Measurements from ENCODE around the gene FADS1. TPM values are rescaled to one million over a fixed set of nuclear protein-coding genes. Genes with fewer than 3 reads are reported as not detected.
A peak's percentile ranks its signal among the peaks of the same experiment; 100 is the strongest.

The FADS1 gene
- polyA plus RNA-seq, 1 donor (not counting 4 experiments of a cell fraction or from before 2014, with no cell fraction given) = 34.0 TPM

DNA sequence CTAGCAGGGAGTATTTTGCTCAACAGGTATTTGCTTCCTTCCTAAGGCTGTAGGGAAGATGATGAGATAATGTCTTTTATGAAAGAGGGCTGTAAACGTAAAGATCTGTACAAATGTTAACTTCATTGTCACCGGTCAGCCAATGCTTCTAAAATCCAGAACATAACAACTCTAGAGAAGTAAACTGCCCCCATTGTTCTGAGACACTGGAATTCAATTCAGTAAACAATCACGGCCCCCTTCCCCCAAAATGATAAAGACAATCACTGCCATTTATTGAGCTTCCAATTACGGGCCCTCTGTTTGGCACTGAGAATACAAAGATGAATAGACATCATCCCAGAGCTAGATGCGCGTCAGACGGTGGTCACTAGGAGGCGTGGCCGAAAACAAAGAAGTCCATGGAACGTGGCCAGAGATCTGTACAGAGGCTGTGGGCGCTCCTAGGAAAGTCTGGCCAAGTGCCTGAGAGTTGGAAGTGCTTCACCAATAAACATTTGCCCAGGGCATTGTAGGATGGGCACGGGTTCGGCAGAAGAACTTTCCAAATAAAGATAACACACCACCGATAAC, 25.0 kb downstream of the FADS1 start:
- Histone ChIP-seq H3K27ac (ENCODE audit: control insufficient read depth, insufficient read depth, low read length) (peak overlapping the region; percentile 100), H3K36me3 (ENCODE audit: control insufficient read depth in 2 of 2, extremely low read depth in 1 of 2, insufficient read depth in 2 of 2, low read length in 2 of 2) (peaks cover 25 to 33% of the 10 kb centered on the region in 2 experiments), H4K20me1 (ENCODE audit: control insufficient read depth, extremely low read depth, insufficient read depth, low read length) (peaks cover 6% of the 10 kb centered on the region), H3K4me3 (ENCODE audit: control insufficient read depth in 2 of 3, extremely low read depth in 1 of 3, insufficient read depth in 2 of 3, low read depth in 1 of 3, low read length in 3 of 3) (peak overlapping the region; percentile 83 to 99 (median 95)), H3K9ac (ENCODE audit: control insufficient read depth, extremely low read depth, insufficient read depth, low read length) (peak overlapping the region; percentile 100), H2AFZ (ENCODE audit: control insufficient read depth, low read length) (peak overlapping the region; percentile 100), H3K79me2 (ENCODE audit: control insufficient read depth, insufficient read depth, low read length) (peaks cover 61% of the 10 kb centered on the region), H3K9me1 (ENCODE audit: control insufficient read depth, extremely low read depth, insufficient read depth, low read length) (no peaks in the 10 kb centered on the region), H3K27me3 (ENCODE audit: control insufficient read depth, extremely low read depth, insufficient read depth, low read length) (no peaks in the 10 kb centered on the region), H3K9me3 (ENCODE audit: control insufficient read depth, low read depth, low read length) (no peaks in the 10 kb centered on the region), H3K4me2 (ENCODE audit: control insufficient read depth, extremely low read depth, insufficient read depth, low read depth, low read length) (peak overlapping the region; percentile 80), H3K4me1 (ENCODE audit: control insufficient read depth, extremely low read depth, insufficient read depth, low read length) (peaks cover 11% of the 10 kb centered on the region)
- dilution Hi-C loops (cut with MboI; ENCODE audit: extremely low pct_ligation_motif_present, low sequenced_read_pairs) = no loop called here
- TF ChIP-seq EZH2 (IDR thresholded peaks at IDR 0.05; ENCODE audit: low read length) = no peak
- no peak for TF ChIP-seq CTCF (optimal IDR thresholded peaks at IDR 0.05 in 1 of 3, IDR thresholded peaks at IDR 0.05 in 1 of 3, conservative IDR thresholded peaks at IDR 0.05 in 1 of 3; ENCODE audit: extremely low read depth in 1 of 3, insufficient read depth in 2 of 3, low read length in 3 of 3)
- FAIRE-seq (peak; percentile 41), DNase-seq (ENCODE audit: low read depth, low spot score) (no peak)

DNA sequence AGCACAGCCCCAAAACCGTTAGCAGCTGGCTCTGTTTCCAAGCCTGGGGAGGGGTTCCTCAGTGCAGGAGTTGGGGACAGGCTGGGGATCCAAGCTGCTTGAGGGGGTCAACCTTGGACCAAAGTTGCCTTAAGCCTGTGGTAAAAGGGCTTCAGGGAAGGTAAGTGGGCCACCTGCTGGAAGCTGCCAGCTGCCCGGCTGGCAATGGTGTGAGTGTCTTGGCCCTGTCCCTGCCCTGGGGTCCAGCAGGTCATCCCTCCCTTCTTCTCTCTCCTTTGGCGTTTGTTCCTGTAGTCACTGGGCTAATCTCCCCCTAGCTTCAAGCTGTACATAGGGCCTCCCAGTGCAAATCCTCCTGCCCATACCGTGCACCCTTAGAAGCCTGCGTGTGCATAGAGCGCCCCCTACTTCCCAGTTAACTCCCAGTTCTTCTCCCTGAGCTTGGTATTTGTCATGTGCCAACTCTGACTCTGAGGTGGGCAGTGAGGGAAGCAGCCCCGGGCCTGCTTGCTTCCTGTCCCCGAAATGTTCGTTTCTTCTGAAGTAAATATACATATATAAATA, 28.8 kb downstream of the FADS1 start:
- Histone ChIP-seq H3K4me2 (ENCODE audit: control insufficient read depth, extremely low read depth, insufficient read depth, low read depth, low read length) (no peak overlapping the region), H2AFZ (ENCODE audit: control insufficient read depth, low read length) (no peak overlapping the region), H3K36me3 (ENCODE audit: control insufficient read depth in 2 of 2, extremely low read depth in 1 of 2, insufficient read depth in 2 of 2, low read length in 2 of 2) (peaks cover 22 to 49% of the 10 kb centered on the region in 2 experiments), H3K9me3 (ENCODE audit: control insufficient read depth, low read depth, low read length) (no peaks in the 10 kb centered on the region), H3K27ac (ENCODE audit: control insufficient read depth, insufficient read depth, low read length) (no peak overlapping the region), H3K9me1 (ENCODE audit: control insufficient read depth, extremely low read depth, insufficient read depth, low read length) (no peaks in the 10 kb centered on the region), H4K20me1 (ENCODE audit: control insufficient read depth, extremely low read depth, insufficient read depth, low read length) (peaks cover 6% of the 10 kb centered on the region), H3K27me3 (ENCODE audit: control insufficient read depth, extremely low read depth, insufficient read depth, low read length) (no peaks in the 10 kb centered on the region), H3K9ac (ENCODE audit: control insufficient read depth, extremely low read depth, insufficient read depth, low read length) (no peak overlapping the region), H3K79me2 (ENCODE audit: control insufficient read depth, insufficient read depth, low read length) (peaks cover 26% of the 10 kb centered on the region), H3K4me1 (ENCODE audit: control insufficient read depth, extremely low read depth, insufficient read depth, low read length) (peaks cover 6% of the 10 kb centered on the region), H3K4me3 (ENCODE audit: control insufficient read depth in 2 of 3, extremely low read depth in 1 of 3, insufficient read depth in 2 of 3, low read depth in 1 of 3, low read length in 3 of 3) (no peak overlapping the region)
- FAIRE-seq (no peak), DNase-seq (ENCODE audit: low read depth, low spot score) (no peak)
- TF ChIP-seq CTCF (optimal IDR thresholded peaks at IDR 0.05 in 1 of 3, IDR thresholded peaks at IDR 0.05 in 1 of 3, conservative IDR thresholded peaks at IDR 0.05 in 1 of 3; ENCODE audit: extremely low read depth in 1 of 3, insufficient read depth in 2 of 3, low read length in 3 of 3) = peak; percentile 42 to 65 (median 52)
- no peak for TF ChIP-seq EZH2 (IDR thresholded peaks at IDR 0.05; ENCODE audit: low read length)
- dilution Hi-C loops (cut with MboI; ENCODE audit: extremely low pct_ligation_motif_present, low sequenced_read_pairs) = no loop called here

Measured in keratinocyte (primary cell).